GM19324 (cell line): ENCODE results near the gene MYT1.

Experiments used
- ATAC-seq: cut with Tn5 transposase; IDR thresholded peaks from one replicate; pipeline ENCODE4 v1.9.1; 2021; ENCODE audit warnings: mild to moderate bottlenecking, moderate library complexity; ENCODE audit not compliant: unreplicated experiment, low FRiP score

Gene MYT1

DNA sequence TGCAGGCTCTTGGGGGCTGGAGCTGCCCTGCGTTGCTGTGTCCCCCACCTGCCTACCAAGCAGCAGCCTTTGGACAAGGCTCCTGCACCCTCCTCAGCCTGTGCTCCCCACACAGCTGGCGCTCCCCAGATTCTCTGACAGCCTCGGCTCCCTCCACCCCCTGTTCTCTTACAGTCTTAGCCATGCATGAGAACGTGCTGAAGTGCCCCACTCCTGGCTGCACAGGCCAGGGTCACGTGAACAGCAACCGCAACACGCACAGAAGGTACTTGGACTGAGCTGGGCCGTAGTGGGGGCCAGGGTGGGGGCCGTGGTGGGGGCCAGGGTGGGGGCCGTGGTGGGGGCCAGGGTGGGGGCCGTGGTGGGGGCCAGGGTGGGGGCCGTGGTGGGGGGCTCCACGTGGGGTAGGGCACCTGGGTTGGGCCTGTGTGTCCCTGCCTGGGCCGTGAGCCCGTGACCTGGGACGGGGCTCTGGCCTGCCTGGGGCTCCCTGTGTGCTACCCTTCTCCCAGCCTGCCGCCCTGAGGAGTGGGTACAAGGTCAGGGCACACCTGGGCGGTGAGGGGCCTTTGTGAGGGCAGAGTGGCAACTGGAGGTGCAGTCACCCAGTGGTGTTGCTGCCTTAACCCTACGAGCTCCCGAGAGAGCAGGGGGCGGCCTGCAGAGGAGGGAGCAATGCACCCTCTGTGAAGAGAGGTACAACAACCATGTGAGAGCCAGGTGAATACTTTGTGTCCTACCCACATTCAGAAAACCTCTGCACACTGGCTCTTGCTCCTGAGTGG, 47.8 kb downstream of the MYT1 start:
- no peak for ATAC-seq

DNA sequence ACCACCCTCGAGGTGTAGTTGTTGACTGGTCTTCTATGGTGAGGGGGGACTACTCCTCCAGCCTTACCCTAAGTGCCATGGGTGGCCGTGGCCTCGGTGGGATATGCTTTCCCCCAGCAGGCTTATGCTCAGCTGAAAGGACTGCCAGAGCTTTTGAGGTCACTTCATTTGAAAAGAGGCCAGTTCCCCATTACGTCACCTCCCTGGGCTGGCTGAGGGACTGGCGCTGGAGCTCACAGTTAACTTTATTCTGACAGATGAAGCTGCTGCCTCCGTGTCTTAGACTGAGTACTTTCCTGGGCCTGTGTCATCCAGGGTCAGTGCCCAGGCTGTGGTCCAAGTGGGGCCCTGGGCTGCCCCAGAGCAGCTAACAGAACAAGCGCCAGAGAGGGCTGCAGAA, 48.5 kb downstream of the MYT1 start:
- no peak for ATAC-seq

DNA sequence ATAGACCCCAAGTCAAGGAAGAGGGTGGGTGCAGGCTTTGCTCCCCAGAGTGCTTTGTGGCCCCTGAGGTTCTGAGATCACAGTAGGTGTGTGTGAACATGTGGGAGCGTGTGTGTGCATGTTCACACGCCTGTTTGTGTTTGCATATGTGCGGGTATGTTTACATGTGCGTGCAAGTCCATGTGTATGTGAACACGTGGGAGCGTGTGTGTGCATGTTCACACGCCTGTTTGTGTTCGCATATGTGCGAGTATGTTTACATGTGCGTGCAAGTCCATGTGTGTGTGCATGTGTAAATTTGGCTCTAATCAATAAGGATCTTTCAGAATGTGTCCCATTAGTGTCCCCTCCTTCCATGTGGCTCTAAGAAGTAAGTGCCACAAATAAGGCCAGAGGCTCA, 49.9 kb downstream of the MYT1 start:
- no peak for ATAC-seq

DNA sequence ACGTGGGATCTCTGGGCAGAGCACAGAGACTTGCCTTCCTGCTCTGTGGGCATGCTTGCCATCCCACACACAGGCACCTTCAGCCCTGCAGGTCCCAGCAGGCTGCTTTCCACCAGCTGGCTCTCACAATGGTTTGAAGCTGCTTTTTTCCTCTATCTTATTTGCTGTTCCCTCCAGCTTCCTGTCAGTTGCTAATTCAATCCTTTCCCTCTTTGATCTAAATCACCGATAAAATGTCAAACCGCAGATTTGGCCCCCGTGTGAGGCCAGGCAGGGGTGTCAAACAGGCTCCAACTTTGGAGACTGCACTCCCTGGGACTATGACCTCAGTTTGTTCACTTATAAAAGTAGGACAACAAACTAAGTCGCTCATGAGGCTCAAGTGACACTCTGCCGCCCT, 50.7 kb downstream of the MYT1 start:
- ATAC-seq, result no peak

DNA sequence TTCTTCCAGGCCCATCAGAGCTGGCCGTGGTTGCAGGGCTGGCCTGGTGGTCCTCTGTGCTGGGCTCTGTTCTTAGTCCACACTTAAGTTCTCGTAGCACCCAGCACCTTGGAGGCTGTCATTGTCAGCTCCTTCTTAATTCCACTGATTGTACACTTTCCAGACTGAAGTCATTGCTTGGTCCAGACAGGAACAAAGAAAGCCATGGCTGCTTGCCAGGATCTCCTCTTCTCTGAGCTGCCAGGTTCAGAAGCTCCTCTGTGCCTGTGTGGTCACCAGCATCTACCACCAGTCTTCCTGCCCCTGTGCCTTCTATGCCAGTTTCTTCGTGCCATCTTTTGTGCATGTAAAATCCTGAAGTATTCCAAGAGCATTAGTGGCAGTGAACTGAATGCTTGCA, 51.8 kb downstream of the MYT1 start:
- no peak for ATAC-seq

DNA sequence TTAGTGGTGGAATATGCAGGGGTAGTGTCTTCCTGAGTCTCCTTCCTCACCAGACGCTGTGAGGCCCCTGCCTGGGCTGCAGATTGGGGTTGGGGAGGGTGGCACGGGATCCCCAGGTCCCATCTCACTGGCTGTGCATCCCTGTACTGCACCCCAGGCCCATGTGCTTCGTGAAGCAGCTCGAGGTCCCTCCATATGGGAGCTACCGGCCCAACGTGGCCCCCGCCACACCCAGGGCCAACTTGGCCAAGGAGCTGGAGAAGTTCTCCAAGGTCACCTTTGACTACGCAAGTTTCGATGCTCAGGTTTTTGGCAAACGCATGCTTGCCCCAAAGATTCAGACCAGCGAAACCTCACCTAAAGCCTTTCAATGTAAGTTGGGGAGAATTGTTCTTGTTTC, 52.7 kb downstream of the MYT1 start:
- ATAC-seq, result no peak

DNA sequence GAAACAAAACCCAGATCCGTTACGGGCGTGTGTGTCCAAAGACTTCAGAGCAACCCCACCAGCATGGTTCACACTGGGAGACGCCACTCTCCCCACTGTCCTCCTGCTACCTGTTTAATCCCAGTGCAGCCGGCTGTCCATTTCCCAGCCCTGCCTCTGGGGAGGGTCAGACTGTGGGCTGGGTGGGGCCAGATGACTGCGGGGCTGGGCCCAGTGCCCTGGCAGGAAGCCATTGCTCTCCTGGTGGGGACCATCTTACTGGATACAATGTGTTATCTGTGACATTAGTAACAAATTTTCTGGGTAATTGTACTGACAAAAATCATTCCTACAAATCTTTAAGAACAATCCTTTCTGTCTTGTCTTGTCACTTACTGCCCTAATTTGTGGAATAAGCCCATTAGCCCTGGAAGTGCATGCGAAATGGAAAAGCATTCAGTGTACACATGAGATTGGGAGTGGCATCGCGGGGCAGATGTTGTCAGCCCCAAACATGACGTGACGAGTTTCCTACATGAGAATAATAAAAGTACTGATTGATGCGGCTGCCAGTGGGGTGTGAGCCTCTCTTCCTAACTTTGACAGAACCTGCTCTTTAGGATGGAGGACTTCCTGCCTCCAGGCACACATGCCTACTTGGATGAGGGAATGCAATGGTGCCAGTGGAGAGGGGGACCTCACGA, 53.4 kb downstream of the MYT1 start:
- no peak for ATAC-seq

DNA sequence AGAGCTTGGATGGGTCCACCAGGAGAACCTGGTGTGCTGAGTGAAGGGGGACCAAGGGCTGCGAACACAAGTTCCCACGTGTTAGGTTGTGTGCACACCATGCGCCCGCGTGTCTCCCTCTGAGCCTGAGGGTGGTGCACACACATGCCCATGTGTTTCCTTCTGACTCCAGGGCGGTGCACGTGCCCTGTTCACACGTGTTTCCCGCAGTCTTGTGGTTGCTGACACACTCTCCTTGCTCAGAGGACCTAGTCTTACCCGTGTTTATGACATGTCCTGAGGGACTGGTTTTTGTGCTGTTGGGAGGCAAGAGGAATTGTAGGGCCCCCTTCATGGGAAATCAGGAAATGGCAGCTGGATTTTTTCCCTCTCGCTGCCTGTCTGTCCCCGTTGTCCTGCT, 55.0 kb downstream of the MYT1 start:
- no peak for ATAC-seq

DNA sequence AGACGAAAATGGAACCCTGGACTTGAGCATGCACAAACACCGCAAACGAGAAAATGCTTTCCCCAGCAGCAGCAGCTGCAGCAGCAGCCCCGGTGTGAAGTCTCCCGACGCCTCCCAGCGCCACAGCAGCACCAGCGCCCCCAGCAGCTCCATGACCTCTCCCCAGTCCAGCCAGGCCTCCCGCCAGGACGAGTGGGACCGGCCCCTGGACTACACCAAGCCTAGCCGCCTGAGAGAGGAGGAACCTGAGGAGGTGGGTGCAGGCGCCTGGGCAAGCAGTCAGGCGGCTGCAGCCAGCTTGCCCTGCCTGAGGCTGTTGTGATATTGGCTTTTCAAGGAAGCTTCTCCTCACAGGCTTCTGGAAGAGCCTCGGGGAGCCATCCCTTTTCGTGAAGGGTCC, 55.5 kb downstream of the MYT1 start:
- no peak for ATAC-seq

DNA sequence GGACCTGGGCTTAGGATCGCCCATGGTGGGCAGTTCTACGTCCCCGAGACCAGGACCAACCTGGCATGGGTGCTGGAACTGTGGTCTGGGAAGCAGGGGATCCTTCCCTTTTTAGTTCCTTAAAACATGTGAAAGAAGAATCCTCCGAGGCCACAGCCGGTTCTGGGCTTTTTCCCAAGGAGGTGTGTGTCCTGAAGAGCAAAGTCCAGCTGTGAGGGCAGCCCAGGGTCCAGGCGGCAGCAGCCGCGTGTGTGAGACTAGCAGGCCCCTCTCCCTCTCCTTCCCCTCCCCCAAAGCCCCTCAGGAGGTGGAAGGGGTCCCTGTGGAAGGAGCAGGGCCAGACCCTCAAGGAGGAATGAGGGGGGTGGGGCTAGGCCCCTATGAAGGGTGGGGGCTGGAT, 56.2 kb downstream of the MYT1 start:
- ATAC-seq, result no peak

DNA sequence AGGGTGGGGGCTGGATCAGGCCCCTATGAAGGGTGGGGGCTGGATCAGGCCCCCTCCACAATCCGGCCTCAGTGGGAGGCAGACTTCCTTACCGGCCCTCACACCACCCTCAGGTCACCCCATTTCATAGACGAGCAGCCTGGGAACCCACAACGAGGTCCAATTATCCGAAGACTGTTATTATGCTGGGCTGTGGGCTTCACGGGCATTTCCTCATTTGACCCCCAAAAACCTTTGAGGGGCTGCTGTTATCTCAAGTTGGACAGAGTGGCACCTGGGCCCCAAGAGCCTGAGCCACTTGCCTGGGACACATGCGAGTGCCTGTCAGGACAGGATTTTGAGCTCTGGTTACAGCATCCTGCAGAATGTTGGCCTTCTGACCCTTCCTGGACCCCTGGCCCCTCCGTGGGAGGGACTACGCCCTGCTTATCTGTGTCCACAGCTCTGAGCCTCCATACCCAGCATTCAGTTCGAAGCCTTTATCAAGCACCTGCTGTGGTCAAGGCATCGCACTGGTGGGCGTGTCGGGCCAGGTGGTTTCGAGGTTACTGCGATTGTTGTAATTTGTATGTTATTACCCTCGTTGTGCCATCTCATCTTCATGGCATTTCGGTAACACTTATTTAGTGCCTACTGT, 56.8 kb downstream of the MYT1 start:
- ATAC-seq, result no peak

DNA sequence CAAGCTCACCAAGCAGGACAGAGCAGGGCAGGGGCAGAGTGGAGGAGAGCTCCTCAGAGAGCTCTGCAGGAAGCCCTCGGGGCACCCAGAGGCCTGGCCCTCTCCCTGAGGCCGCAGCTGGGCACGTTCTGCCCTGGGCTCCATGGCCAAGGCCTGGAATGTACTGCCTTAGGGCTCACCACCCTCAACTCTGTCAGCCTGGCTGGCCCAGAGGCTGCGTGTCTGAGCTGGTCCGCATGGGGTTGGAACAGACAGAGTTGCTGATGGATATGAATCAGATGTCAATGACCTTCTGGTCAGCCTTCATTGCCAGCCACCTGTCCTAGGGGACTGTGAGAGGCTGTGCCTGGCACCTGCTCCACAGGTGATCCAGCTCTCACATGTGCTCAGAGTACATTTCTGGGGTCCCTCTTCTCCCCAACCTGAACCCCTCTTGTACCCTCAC, 58.1 kb downstream of the MYT1 start:
- no peak for ATAC-seq

DNA sequence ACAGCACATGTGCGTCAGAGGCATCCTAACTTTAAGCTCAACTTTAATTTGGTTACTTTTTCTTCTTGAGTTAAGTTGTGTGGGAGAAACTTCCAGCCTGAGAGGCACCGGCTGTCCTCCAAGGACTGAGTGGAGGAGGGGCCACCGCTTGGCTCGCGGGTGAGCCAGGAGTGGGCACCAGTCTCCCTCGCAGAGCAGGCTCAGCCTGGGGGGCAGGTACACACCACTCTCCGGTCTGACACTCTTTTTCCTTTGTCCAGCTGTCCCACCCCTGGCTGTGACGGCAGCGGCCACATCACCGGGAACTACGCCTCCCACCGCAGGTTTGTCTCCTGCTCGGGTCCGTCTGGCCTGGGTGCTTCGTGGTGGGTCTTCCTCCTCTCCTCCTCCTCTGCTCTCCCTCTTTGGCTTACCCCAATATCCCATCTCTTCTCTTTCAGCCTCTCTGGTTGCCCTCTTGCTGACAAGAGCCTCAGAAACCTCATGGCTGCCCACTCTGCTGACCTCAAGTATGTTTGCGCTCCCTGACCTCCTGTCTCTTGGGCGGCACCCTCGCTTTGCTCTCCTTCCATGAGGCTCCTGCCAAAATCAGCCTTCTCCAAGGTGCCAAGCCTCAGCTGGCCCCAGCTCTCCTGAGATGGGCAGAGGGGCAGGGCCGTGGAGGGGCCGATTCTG, 58.7 kb downstream of the MYT1 start:
- no peak for ATAC-seq

DNA sequence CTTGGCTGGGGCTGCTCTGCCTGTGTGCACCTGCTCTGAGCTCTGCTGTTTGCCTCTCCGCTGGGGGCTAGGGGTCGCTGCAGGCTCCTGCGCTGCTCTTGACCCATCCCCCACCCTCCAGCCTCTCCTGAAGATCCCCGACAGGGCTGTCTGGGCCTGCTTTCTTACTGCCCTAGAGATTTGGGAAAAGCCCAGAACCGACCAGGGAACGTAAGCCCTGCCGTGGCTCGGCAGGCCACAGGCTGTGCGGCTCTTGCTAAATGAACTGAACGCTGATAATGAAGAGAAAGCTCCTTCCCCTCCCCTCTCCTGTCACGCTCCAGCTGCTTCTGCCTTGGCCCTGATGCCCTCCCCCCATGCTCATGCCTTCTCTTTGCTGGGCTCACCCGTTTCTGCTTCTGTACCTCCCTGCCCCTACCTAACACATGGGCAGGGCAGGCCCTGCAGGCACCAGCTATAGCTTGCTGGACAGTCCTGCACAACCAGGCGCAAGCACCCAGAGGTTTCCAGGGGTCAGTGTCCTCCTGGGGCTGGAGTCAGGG, 59.3 kb downstream of the MYT1 start:
- ATAC-seq, result no peak

DNA sequence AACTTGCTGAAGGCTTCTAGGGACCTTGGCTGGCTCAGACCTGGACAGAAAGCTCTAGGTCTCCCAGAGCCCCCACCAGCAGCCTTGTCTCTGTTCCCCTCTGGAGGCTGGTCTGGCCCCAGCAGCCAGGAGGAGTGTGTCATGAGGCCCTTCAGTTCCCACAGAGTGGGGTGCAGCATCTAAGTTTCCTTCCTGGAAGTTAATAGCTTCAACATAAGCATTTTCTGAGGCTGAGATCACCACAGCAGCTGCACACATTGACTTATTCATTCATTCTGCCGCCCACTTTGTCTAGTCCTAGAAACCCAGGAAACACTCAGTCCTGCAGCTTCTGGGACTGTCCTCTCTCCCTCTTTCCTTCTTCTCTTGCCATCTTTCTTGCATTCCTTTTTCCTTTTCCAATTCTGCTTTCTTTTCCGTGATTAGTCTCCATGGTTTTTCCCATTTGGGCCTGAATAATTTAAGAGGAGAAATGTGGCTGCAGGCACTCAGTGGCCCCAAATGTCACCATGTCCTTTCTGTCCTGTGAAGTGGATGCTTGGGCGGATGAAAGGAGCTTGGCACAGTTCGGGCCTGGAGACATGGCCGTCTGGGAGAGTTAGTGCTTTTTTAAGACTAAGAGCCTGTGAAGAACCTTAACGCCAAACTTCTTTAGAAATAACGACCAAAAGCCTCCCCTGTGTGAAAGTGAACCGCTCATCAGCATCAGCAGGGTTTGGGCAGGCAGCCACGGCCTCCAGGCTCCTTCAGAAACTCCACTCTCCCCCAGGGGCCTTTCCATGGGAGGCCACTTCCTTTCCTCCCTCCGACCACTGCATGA, 60.3 kb downstream of the MYT1 start:
- no peak for ATAC-seq

DNA sequence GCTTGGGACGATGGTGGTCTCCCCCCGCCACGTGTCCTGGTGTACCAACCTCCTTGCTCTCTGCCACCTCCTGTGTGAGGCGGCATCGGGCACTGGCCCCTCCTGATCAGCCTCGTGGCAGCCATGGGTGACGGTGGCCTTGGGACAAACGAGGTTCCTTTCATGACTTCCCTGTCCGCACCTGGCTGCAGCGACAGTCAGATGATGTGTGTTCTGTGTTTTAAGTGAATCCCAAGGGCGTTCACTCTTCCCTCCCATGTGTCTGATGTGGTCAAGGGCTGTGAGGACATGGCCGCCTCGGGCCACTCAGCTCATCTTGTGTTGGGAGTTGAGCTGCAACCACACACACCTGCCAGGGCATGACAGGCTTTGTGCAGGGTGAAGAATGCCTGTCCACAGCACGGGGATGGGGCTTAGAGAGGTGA, 60.9 kb downstream of the MYT1 start:
- ATAC-seq, result no peak

DNA sequence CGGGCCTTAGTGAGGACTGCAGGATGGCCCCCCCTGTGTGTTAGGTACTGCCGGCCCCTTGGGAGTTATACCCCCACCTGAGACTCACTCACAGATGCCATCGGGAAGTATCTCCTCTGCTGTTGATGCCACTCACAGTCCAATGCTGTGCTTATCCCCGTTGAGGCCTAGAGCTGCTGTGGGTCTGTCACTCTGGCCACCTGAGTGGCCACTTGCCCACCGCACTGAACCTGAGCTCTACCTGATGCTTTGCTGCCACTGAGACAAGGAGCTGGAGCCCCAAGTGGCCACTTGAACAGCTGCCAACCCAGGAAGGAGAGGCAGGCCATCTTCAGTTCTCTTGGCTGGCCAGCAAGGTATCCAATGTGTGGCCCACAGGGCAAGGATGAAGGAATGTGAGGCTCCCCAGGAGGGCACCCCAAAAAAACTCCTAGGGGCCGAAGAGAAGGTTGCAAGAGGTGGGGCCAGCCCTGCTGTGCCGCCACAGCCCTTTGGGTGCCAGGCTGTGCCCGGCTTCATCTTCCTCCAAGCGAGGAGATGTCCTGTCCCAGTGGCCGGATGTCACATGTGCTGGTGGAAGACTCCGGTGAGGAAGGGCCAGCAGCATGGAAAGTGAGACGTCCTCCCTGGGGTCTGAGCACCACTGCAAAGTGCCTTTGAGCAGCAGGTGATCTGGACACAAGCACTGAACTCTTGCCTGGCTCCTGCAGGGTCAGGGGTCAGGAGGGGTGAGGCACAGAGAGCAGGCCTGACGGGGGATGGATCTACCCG, 61.8 kb downstream of the MYT1 start:
- ATAC-seq, result no peak

DNA sequence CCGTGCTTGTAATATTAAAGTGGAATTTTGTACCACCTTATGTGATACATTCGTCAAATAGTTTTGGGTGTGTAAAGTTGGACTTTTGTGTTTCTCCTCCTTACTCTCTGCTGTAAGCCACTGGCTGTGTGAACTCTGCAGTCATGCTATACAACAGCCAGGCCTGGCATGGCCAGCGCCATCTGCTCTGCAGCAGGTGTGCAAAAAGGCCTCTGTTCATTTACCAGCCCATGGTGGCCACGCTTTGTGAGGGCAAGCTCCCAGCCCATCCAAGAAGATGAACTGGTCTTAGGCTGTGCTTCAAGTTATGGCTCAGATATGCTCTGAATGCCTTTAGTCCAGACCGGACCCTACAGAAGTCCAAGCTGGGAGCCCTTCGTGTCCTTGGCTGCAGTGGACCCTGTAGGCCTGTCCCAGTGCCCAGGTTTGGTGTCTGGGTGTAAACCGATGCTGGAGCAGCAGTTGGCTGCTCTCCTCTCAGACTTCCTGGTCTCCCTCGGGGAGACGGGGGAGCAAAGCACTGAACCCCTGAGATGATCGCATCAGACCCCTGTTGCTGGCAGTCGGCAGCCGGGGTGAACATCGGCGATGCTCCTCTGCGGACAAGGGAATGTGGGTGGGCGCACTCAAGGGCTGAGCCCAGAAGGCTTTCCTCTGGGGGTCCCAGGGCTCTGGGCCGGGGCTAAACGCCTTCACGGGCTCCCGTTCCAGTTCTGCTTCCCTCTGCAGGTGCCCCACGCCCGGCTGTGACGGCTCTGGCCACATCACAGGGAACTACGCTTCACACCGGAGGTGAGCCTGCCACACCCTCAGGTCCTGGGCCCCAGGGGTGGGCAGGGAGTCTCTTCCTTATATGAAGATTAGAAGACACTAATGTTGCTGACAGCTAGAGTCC, 62.7 kb downstream of the MYT1 start:
- ATAC-seq, result no peak
